Stimulated activated CD4-positive, alpha-beta T cell treated with anti-CD3 and anti-CD28 coated beads, Interleukin-12 subunit alpha, Interleukin-12 subunit beta, amount 100 ng/mL, for 48 hours (primary cell): ENCODE results near the gene FHIP1B.

Source experiments
- DNase-seq, 3 donors: peaks; one replicate each; pipeline ENCODE4 v3.0.0-alpha.2; 2020; ENCODE audit warnings: low read depth in 2 of 3, low spot score in 1 of 3

FHIP1B gene

GRCh38 chr11:6201481-6201880, 33.0 kb downstream of the FHIP1B start:
- DNase-seq: no peak

- DNase-seq: no peak
Observed at GRCh38 chr11:6200975-6201374, 33.5 kb downstream of the FHIP1B start.

GRCh38 chr11:6199174-6199810, 35.1 kb downstream of the FHIP1B start, which contains the start of gene OR52W1:
Gene OR52W1, plus strand, starts transcription at chr11:6199224. Its CDS starts 0 bp downstream, at chr11:6199224.
- no peak for DNase-seq

- DNase-seq: no peak
Observed at GRCh38 chr11:6197466-6198200, 36.8 kb downstream of the FHIP1B start.

- no peak for DNase-seq
Observed at GRCh38 chr11:6196396-6196795, 38.0 kb downstream of the FHIP1B start.

GRCh38 chr11:6194065-6194581, 40.3 kb downstream of the FHIP1B start:
- no peak for DNase-seq

- no peak for DNase-seq
Observed at GRCh38 chr11:6191742-6192141, 42.7 kb downstream of the FHIP1B start.

GRCh38 chr11:6175440-6175839, 59.0 kb downstream of the FHIP1B start:
- DNase-seq: no peak

GRCh38 chr11:6170226-6170625, 64.2 kb downstream of the FHIP1B start, which contains the start of gene OR52B2:
Gene OR52B2, minus strand, starts transcription at chr11:6170326. Its CDS starts 0 bp downstream, at chr11:6170326.
- no peak for DNase-seq
